Lung microvascular endothelial cell (primary cell): ENCODE results near the gene SRP68. TPM values are rescaled to one million over a fixed set of nuclear protein-coding genes. Genes with fewer than 3 reads are reported as not detected.
"Not testable (repeated sequence)": the region's sequence is repeated elsewhere in the genome, so short reads cannot be mapped to it uniquely, and the experiment has no call there.

Experiments
- DNase-seq, 2 donors: peaks; one replicate each; pipeline versions ENCODE4 v3.0.0 to v3.0.0-alpha.2; 2010; ENCODE audit warnings: low read depth in 2 of 2
- total RNA-seq: library from RNA; depleted of rRNA; stranded (reverse); fragments of >200 nt; gene quantifications from 2 replicates; pipeline ENCODE4 v1.2.1, GENCODE V29; 2014

The SRP68 gene
- total RNA-seq, 1 donor from 2014 or later = 20.0 TPM

- no peak for DNase-seq
Observed at GRCh38 chr17:76089680-76090516, 17.6 kb upstream of the SRP68 start.

GRCh38 chr17:76088868-76089576, 16.7 kb upstream of the SRP68 start:
- no peak for DNase-seq

- DNase-seq = no peak
Observed at GRCh38 chr17:76088041-76088867, 15.9 kb upstream of the SRP68 start.

GRCh38 chr17:76087531-76087930, 15.2 kb upstream of the SRP68 start:
- DNase-seq = no peak

- no peak for DNase-seq
Observed at GRCh38 chr17:76086384-76086783, 14.1 kb upstream of the SRP68 start.

- no peak for DNase-seq
Observed at GRCh38 chr17:76085731-76086366, 13.5 kb upstream of the SRP68 start.

GRCh38 chr17:76085066-76085730, 12.9 kb upstream of the SRP68 start:
- DNase-seq = no peak

GRCh38 chr17:76083536-76084182, 11.3 kb upstream of the SRP68 start:
- DNase-seq = no peak

- no peak for DNase-seq
Observed at GRCh38 chr17:76082326-76083251, 10.3 kb upstream of the SRP68 start.

GRCh38 chr17:76081295-76082210, 9.2 kb upstream of the SRP68 start:
- no peak for DNase-seq

GRCh38 chr17:76080768-76081287, 8.5 kb upstream of the SRP68 start:
- DNase-seq = no peak

GRCh38 chr17:76079956-76080767, 7.8 kb upstream of the SRP68 start:
- no peak for DNase-seq

- DNase-seq = no peak
Observed at GRCh38 chr17:76079535-76079955, 7.2 kb upstream of the SRP68 start.

GRCh38 chr17:76078860-76079534, 6.7 kb upstream of the SRP68 start, which contains the start of gene ZACN:
ZACN (plus strand) TSS chr17:76079182; CDS start chr17:76079265, 83 bp downstream.
- DNase-seq = no peak

GRCh38 chr17:76078370-76078769, 6.1 kb upstream of the SRP68 start:
- not testable (repeated sequence) for DNase-seq

- DNase-seq = no peak
Observed at GRCh38 chr17:76077584-76078110, 5.3 kb upstream of the SRP68 start.
